HepG2 (cell line): ENCODE results near the gene SLFNL1.

ENCODE experiments used
- BHLHE40 ChIP-seq: IDR thresholded peaks from 2 replicates; pipeline ENCODE4 v1.6.1; 2011; ENCODE audit warnings: low read length, improper control_type of control experiment
- EZH2 ChIP-seq: conservative IDR thresholded peaks from 2 replicates; pipeline ENCODE4 v1.6.1; 2012; ENCODE audit warnings: mild to moderate bottlenecking, low read depth, low read length, moderate library complexity
- MAFG ChIP-seq: sonication (generic); formaldehyde crosslinking; IDR thresholded peaks from 2 replicates; pipeline ENCODE4 v1.5.1; 2020; ENCODE audit warnings: mild to moderate bottlenecking, missing genetic modification reagents
- MYNN ChIP-seq: sonication (generic); formaldehyde crosslinking; IDR thresholded peaks from 2 replicates; pipeline ENCODE4 v1.4.0; 2020; ENCODE audit warnings: mild to moderate bottlenecking, low read depth, missing genetic modification reagents
- ZBTB21 ChIP-seq: sonication (generic); formaldehyde crosslinking; IDR thresholded peaks from 2 replicates; pipeline ENCODE4 v1.4.0; 2020; ENCODE audit warnings: missing genetic modification reagents
- ZBTB39 ChIP-seq: sonication (generic); formaldehyde crosslinking; IDR thresholded peaks from 2 replicates; pipeline ENCODE4 v1.5.0; 2020; ENCODE audit warnings: missing genetic modification reagents
- ZC3H4 ChIP-seq: sonication (generic); formaldehyde crosslinking; IDR thresholded peaks from 2 replicates; pipeline ENCODE4 v1.4.0; 2020; ENCODE audit warnings: missing genetic modification reagents, borderline replicate concordance
- ZKSCAN1 ChIP-seq: fragments of 150-350 bp; IDR thresholded peaks from 2 replicates; pipeline ENCODE4 v1.6.1; 2014; ENCODE audit warnings: low read length
- ZNF274 ChIP-seq: sonication (generic); formaldehyde crosslinking; IDR thresholded peaks from 2 replicates; pipeline ENCODE4 v1.5.1; 2020; ENCODE audit warnings: mild to moderate bottlenecking, missing genetic modification reagents
- ZNF761 ChIP-seq: sonication (generic); formaldehyde crosslinking; conservative IDR thresholded peaks from 2 replicates; pipeline ENCODE4 v1.4.0; 2020; ENCODE audit warnings: mild to moderate bottlenecking, missing genetic modification reagents
- ZNF792 ChIP-seq: IDR thresholded peaks from 2 replicates; pipeline ENCODE4 v1.6.1; 2016
- TF ChIP-seq, protein P1 (sequence below), 2 experiments: IDR thresholded peaks; 2 replicates each; pipeline ENCODE4 v1.6.1; 2011 to 2012; ENCODE audit warnings: low read length in 2 of 2, borderline replicate concordance in 1 of 2, low read depth in 1 of 2, mild to moderate bottlenecking in 1 of 2, moderate library complexity in 1 of 2
- TF ChIP-seq, protein P2 (sequence below): sonication (generic); formaldehyde crosslinking; IDR thresholded peaks from 2 replicates; pipeline ENCODE4 v1.5.0; 2020; ENCODE audit warnings: mild to moderate bottlenecking, missing genetic modification reagents, moderate library complexity

DNA sequence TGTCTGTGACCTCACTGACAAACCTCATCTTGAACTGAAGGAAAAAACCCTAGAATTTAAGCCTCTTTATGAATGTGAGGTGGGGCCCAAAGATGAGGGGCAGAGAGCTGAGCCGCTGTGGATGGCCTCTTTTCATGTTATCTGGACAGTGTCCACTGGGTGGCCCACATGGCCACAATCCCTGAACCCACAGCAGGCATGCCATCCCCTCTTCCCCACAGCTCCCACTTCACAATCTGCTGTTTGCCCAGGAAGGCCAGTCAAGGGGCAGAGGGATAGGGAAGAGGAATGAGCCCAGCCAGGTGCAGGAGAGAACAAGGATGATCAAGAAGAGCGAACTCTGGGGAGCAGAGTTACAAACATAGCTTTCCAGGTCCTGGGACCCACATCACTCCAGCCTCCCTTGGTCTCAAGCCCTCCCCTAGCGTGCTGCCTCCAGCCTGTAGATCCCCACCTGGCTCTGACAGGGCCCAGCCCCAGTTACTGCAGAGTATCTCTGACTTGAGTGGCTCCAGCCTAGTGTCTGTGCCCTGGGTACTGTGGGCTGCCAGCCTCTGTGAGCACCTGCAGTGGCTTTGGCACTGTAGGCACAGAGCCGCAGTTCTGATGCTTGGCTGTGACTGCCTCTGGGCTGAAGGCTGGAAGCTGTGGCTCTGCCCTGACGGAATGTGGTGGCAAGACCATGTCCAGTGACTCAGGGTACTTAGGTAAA lies 1.9 kb upstream of the SLFNL1 start:
- TF ChIP-seq, protein P1, sequence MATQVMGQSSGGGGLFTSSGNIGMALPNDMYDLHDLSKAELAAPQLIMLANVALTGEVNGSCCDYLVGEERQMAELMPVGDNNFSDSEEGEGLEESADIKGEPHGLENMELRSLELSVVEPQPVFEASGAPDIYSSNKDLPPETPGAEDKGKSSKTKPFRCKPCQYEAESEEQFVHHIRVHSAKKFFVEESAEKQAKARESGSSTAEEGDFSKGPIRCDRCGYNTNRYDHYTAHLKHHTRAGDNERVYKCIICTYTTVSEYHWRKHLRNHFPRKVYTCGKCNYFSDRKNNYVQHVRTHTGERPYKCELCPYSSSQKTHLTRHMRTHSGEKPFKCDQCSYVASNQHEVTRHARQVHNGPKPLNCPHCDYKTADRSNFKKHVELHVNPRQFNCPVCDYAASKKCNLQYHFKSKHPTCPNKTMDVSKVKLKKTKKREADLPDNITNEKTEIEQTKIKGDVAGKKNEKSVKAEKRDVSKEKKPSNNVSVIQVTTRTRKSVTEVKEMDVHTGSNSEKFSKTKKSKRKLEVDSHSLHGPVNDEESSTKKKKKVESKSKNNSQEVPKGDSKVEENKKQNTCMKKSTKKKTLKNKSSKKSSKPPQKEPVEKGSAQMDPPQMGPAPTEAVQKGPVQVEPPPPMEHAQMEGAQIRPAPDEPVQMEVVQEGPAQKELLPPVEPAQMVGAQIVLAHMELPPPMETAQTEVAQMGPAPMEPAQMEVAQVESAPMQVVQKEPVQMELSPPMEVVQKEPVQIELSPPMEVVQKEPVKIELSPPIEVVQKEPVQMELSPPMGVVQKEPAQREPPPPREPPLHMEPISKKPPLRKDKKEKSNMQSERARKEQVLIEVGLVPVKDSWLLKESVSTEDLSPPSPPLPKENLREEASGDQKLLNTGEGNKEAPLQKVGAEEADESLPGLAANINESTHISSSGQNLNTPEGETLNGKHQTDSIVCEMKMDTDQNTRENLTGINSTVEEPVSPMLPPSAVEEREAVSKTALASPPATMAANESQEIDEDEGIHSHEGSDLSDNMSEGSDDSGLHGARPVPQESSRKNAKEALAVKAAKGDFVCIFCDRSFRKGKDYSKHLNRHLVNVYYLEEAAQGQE (IDR thresholded peaks at IDR 0.05; ENCODE audit: borderline replicate concordance in 1 of 2, low read depth in 1 of 2, low read length in 2 of 2) = no peak
- TF ChIP-seq MYNN (CRISPR knock-in tag) = no peak
- no peak for TF ChIP-seq BHLHE40
- TF ChIP-seq ZKSCAN1 = no peak
- no peak for TF ChIP-seq ZNF274 (CRISPR knock-in tag)
- no peak for TF ChIP-seq ZC3H4 (CRISPR knock-in tag)
- TF ChIP-seq, protein P2, sequence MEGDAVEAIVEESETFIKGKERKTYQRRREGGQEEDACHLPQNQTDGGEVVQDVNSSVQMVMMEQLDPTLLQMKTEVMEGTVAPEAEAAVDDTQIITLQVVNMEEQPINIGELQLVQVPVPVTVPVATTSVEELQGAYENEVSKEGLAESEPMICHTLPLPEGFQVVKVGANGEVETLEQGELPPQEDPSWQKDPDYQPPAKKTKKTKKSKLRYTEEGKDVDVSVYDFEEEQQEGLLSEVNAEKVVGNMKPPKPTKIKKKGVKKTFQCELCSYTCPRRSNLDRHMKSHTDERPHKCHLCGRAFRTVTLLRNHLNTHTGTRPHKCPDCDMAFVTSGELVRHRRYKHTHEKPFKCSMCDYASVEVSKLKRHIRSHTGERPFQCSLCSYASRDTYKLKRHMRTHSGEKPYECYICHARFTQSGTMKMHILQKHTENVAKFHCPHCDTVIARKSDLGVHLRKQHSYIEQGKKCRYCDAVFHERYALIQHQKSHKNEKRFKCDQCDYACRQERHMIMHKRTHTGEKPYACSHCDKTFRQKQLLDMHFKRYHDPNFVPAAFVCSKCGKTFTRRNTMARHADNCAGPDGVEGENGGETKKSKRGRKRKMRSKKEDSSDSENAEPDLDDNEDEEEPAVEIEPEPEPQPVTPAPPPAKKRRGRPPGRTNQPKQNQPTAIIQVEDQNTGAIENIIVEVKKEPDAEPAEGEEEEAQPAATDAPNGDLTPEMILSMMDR (CRISPR knock-in tag) = peak; percentile 63
- TF ChIP-seq ZNF761 (CRISPR knock-in tag) = no peak
- no peak for TF ChIP-seq MAFG (CRISPR knock-in tag)
- no peak for TF ChIP-seq ZNF792 (CRISPR knock-in tag)
- TF ChIP-seq EZH2 = no peak
- TF ChIP-seq ZBTB21 (CRISPR knock-in tag) = no peak
- no peak for TF ChIP-seq ZBTB39 (CRISPR knock-in tag)
